Stimulated activated CD4-positive, alpha-beta T cell treated with anti-CD3 and anti-CD28 coated beads, Interleukin-1b, Interleukin-23, amount 100 ng/mL, for 48 hours (primary cell): ENCODE data around the gene GPC6.

Source experiments
- DNase-seq: peaks from one replicate; pipeline ENCODE4 v3.0.0-alpha.2; 2020

Gene GPC6

GRCh38 chr13:93876236-93876635, 649.6 kb downstream of the GPC6 start:
- DNase-seq = no peak

DNA sequence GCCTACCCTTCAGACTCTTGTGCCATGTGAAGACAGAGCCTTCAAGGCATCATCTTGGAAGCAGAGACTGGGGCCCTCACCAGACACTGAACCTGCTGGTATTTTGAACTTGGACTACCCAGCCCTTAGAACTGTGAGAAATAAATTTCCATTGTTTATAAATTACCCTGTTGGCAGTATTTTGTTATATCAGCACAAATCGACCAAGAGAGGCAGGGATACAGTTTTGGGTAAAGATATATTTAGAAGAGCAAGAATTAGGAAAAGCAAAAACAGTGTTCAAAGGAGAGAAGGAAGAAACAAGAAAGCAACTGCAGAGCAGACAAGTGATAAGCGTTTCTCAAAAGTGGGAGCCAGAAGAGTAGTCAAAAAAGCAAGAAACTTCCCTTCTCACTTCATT, 652.1 kb downstream of the GPC6 start:
- no peak for DNase-seq

DNA sequence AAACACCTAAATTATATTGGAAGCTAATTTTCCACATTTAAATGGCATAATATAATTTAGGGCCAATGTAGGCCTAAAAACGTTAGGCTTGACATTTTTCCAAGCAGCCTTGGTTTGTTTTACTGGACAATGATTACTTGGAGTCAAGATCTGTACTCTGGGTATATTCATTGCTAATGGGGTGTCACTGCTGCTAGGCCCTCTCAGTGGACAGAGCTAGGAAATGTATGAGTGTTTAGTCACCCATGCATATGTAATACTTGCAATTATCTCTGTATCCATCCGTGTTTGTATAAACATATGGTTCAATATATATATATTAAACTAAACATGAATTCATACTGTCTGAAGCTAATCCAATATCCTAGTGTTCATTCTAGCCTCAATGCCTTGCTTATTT, 654.8 kb downstream of the GPC6 start:
- no peak for DNase-seq

GRCh38 chr13:93882086-93882651, 655.6 kb downstream of the GPC6 start:
- DNase-seq = no peak

GRCh38 chr13:93889430-93889951, 662.9 kb downstream of the GPC6 start:
- DNase-seq = no peak

DNA sequence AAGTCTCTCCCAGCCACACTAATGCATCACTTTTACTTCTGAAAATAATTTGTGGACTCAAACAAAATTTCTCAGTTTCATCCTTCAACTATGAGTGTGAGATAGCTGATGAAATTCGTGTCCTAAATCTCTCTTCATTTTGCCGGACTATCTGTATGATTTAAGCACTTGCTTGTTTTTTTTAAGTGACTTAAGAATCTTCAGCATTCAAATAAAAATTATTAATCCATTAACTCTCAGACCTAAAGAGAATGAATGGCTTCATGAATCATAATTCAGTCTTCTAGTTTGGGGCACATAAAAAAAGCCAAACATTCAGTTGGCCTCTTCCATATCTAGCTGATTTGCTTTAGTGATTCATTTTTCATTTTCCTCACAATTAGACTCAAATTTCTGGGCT, 673.4 kb downstream of the GPC6 start:
- no peak for DNase-seq

DNA sequence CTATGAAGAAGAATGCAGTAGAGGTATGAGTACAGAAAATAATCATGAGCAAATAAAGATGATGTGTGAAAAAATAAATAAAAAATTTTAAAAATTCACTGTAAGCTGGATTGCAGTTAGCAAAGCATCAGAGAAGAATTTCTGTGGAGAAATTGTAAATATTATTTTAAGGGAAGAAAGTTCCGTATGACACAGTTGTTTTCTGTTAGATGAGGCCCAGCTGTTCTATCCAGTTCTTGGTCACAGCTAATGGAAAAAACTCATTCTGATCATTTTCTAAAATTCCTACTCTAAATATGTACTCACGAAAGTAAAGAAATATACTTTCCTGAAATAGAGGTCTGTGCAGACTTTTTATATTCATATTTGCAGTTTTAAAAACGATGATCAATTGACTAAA, 674.1 kb downstream of the GPC6 start:
- no peak for DNase-seq

DNA sequence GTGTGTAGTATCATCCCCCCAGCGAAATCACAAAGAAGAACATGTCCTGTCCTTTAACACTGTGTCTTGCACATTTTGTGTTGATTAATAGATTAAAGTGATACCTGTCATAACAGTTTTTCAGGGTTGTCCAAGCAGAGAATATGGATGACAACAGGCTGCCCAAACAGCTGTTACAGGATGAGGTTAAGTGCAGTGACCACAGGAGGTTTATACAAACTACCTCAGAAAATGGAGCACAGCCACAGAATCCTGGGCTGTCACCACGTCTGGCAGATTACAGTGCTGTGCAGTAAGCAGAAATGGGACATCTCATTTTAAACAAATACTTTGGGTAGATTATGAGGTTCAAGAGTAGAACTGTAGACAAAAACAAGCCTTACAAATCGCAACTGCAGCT, 677.3 kb downstream of the GPC6 start:
- no peak for DNase-seq

GRCh38 chr13:93915269-93915809, 688.7 kb downstream of the GPC6 start:
- no peak for DNase-seq

DNA sequence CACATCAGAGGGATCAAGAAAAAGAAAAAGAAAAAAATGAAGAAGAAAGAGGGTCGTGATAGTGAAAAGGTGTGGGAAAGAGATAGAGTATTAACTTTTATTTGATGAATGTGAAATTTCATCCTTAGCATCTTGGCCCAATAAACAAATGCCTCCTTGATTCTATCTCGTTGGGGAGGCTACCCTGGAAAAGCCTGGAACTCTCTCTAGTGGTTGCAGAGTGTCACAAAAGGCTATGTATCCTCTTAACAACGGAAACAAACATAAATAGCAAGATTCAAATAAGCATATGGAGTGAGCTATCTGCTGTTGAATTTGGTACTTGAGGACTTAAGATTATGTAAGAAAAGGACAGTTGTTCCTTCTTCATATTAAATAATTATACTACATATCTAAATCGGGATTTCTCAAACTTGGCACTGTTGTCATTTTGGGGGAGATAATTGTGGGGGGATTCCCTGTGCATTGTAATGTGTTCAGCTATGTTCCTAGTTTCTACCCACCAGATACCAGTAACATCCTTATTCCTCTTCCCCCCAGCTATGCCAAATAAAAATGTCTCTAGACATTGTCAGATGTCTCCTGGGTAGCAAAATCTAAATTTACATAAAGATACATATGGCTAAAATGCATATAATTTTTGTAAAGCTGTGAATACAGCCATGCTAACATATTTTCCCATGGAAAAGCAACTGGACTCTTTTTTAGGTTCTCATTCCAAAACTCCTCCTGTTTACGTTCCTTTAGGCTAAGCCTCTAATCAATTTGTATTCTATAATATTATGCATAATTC, 695.7 kb downstream of the GPC6 start:
- DNase-seq = no peak

DNA sequence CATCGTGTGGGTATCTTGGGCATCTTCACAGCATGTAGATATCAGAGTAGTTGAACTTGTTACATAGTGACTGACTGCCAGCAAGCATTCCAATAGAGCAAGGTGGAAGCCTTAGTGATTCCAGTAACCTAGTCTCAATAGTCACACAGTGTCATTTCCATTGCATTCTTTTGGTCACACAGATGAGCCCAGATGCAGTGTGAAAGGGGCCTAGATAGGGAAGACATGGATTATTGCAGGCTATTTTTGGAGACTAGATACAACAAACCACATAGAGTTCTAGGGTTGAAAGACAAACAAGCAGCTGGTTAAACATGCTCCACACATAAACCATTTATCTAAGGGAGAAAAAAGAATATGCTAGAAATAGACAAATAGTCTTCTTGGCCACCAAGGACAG, 699.4 kb downstream of the GPC6 start:
- no peak for DNase-seq

DNA sequence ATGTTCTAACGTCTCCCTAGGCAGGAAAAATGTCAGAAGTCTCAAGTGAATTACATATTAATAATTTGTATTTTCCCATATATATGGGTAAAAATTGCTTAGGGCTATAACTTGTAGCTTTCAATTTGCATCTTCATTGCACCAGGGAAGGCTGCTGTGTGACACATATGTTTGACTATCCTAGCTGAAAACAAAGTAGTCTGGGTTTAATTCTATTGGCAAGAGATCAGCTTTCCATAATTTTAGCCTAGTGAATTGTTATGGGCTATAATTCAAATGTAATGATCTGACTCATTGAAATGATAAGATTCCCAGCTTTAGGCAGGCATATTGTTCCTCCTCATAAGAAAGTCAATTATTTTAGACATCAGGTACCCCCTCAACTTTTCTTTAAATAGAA, 699.8 kb downstream of the GPC6 start:
- no peak for DNase-seq

GRCh38 chr13:93927431-93927830, 700.8 kb downstream of the GPC6 start:
- DNase-seq = no peak

- no peak for DNase-seq
Measured at GRCh38 chr13:93932901-93933300, 706.3 kb downstream of the GPC6 start.

DNA sequence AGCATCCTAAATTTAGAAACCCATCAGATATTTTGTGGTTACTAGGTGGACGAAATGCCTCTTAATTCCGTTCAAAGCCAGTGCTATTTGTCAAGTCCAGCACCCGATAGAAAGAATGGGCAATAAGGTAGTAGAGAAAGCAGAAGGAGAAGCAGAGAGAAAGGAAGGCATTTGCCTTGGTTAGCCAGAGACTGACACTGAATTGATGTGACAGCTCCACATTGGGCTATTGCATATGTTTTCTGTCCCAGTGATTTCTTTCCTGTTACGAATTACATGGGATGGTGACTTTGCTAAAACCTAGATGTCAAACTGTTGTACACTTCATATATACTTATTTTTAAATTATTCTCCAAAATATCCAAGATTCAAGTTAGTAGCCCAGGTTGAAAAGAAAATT, 710.3 kb downstream of the GPC6 start:
- DNase-seq = no peak

GRCh38 chr13:93941444-93941843, 714.8 kb downstream of the GPC6 start:
- DNase-seq = no peak

DNA sequence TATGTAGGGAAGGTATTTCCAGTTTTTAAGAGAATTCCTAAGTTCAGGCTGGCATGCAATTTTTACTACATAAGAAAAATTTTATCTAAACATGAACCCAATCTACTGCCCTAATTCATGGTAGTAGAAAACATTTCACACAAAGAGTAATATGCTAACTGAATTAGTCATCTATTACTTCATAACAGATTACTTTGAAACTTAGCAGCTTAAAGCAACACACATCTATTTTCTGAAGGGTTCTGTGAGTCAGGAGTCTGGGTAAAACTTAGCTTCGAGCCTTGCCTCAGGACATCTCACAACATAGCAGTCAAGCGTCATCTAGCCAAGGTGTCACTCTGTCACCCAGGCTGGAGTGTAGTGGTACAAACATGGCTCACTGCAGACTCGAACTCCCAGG, 715.4 kb downstream of the GPC6 start:
- no peak for DNase-seq

DNA sequence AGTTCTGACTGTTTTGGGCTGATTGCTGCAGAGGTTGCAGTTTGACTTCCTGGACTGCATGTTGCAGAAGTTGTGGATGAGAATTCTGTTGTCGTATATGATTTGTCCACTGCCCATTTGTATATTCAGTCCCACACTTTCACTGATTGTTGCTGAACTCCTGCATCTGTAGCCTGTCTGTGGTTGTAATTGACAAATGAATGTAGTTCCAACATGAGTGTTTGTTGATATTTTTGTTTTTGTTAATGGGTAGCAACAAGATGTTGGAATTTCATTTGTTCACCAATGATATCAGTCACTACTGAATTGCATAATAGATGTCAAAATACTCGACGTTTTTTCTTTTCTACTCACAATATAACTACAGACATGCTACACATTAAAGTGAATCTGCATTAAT, 719.0 kb downstream of the GPC6 start:
- no peak for DNase-seq

DNA sequence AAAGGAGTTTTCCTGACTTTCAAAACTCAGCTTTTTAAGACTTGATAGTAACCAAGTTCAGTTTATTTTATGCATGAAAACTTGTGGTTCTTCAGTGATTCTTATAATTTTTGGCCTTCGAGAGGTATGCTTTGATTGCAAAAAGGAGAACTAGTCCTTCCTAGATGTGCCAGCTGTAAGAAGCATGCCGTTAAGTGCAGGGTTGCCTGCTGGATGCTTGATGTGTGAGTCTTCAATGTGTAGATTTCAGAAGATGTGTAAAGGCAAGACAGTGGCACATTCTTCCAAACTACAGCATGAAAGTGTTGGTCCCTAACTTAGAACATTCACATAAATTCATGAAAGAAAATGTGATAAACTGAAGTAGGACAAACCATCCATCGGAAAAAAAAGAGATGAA, 720.4 kb downstream of the GPC6 start:
- DNase-seq = no peak

GRCh38 chr13:93947651-93948050, 721.0 kb downstream of the GPC6 start:
- no peak for DNase-seq

GRCh38 chr13:93948162-93948922, 721.7 kb downstream of the GPC6 start:
- DNase-seq = no peak

DNA sequence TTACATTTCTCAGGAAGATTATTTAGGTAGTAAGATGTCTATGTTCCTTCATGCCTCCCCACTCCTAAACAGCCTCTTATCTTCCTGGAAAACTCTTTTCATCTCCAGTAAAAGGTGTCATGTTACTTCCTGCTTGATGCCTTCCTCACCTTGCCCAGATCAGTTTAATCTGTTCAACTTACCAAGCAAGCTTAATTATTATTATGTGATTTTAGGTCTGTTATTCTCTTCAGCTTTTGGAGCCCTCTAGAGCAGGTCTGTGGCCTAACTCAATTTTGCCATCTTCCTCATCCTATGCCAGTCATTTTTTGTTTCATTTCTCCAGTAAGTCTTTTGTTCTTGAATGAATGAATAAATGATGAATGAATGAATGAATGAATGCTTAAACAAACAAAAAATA, 724.5 kb downstream of the GPC6 start:
- no peak for DNase-seq

DNA sequence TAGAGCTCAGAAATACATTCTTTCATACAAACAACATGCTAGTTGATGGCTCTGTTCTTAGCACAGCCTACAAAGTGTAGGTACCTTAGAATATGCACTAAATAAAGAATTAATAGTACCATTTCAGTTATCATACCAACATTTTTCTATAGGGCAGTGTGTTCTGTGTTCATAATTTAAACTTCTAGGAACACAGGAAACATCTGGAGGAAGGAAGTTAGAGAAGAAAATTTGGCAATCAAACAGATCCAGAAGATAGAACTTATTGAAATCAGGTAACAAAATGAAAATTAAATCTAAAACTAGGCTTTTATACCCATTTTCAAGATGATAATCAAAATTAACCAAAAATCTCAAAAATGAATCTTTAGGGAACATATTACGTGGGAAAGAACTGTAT, 725.3 kb downstream of the GPC6 start:
- DNase-seq = no peak

GRCh38 chr13:93953841-93954240, 727.2 kb downstream of the GPC6 start:
- DNase-seq = no peak
